Skeletal muscle cell (primary cell): ENCODE results near the gene CHAD.

Experiments
- DNase-seq: peaks from one replicate; pipeline ENCODE4 v3.0.0-alpha.2; 2010; ENCODE audit warnings: low read depth
- H3K4me3 ChIP-seq: 2 replicates; pipeline ENCODE4 v1.5.1; 2011; ENCODE audit warnings: low read depth, mild to moderate bottlenecking, control low read depth, low read length, moderate library complexity

CHAD gene

GRCh38 chr17:50462446-50462845 lies 6.2 kb downstream of the CHAD start:
- no peak overlapping the region for H3K4me3 ChIP-seq

GRCh38 chr17:50461550-50462132 lies 7.0 kb downstream of the CHAD start:
- DNase-seq = no peak
- H3K4me3 ChIP-seq = no peak overlapping the region

More at GRCh38 chr17:50462446-50462845, 6.2 kb downstream of the CHAD start:
- DNase-seq = no peak

- DNase-seq = no peak
- no peak overlapping the region for H3K4me3 ChIP-seq
Measured at GRCh38 chr17:50460831-50461526, 7.7 kb downstream of the CHAD start.

- H3K4me3 ChIP-seq = no peak overlapping the region
- no peak for DNase-seq
Measured at GRCh38 chr17:50459756-50460155, 8.9 kb downstream of the CHAD start.

- no peak for DNase-seq
- no peak overlapping the region for H3K4me3 ChIP-seq
Measured at GRCh38 chr17:50458701-50459676, 9.7 kb downstream of the CHAD start.

- H3K4me3 ChIP-seq = no peak overlapping the region
- no peak for DNase-seq
Measured at GRCh38 chr17:50458270-50458669, 10.4 kb downstream of the CHAD start.

- no peak for DNase-seq
- H3K4me3 ChIP-seq = no peak overlapping the region
Measured at GRCh38 chr17:50457621-50458020, 11.1 kb downstream of the CHAD start.

GRCh38 chr17:50453901-50454300 lies 14.8 kb downstream of the CHAD start:
- no peak overlapping the region for H3K4me3 ChIP-seq
- no peak for DNase-seq

- no peak for DNase-seq
- no peak overlapping the region for H3K4me3 ChIP-seq
Measured at GRCh38 chr17:50452630-50453300, 15.9 kb downstream of the CHAD start.

DNA sequence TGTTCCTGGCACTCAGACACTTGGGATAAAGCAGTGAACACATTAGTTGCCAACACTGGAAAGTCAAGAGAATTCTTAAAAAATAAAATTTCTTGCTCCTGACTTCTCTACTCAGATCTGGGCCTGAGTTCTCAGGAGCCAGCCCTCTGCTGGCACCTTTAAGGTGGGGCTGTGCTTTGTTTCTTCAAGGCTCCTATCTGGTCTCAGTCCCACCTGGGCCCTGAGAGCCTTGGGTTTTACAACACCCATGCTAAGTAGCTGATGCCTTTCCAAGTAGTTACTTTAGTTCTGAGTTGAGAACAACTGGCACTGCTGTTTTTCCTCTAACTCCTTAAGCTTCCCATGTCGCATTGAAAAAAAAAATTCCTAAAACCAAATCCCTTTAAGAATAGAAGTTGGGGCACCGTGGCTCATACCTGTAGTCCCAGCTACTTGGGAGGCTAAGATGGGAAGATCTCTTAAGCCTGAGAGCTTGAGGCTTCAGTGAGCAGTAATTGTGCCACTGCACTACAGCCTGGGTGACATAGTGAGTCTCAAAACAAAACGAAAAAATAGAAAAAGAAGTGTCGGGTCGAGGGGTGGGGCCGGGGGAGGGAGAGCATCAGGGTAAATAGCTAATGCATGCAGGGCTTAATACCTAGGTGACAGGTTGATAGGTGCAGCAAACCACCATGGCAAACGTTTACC lies 16.6 kb downstream of the CHAD start:
- H3K4me3 ChIP-seq = no peak overlapping the region
- DNase-seq = no peak

DNA sequence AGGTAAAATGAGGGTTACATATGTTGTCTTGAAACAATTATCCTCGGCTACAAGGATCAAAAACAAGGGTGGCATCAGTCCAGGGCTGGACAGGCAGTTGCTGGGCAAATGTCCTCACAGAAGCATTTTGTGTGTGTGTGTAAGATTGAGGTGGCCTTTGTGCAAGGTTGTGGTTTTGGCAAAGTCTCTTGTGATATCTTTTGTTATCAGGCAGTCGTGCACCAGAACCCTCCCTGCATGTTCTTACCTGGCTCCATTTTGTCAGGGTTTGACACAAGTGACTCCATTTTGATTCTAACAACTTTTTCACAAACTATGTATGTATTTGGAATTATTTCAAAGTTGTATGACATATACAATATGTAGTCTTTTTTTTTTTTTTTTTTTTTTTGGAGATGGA lies 20.0 kb downstream of the CHAD start:
- no peak for DNase-seq
- no peak overlapping the region for H3K4me3 ChIP-seq

DNA sequence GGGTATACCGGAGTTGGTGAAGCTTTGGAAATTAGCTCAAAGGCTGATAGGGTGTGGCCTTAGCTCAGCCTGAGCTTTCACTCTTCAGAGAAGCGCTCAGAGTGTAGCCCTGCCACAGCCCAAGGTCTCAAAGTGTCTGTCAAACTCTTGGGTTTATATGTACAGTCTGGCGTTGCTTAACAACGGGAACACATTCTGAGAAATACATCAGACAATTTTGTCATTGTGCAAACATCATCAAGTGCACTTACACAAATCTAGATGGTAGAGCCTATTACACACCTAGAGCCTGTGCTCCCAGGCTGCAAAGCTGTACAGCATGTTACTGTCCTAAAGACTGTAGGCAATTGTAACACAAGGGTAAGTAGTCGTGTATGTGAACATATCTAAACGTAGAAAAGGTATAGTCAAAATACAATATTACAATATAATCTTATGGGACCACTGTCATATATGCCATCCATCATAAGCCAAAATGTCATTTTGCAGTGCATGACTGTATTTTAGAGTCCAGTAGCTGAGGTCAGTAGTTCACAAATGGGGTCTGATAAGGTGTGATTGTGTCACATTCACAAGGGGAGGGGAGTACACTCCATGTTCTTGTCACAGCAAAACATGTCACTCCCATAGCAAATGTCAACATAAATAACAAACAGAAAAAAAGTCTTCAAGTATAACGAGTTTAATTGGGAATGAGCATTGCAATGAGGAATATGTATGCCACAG lies 20.6 kb downstream of the CHAD start:
- no peak overlapping the region for H3K4me3 ChIP-seq
- no peak for DNase-seq

- DNase-seq = no peak
Measured at GRCh38 chr17:50445730-50446325, 22.9 kb downstream of the CHAD start.

DNA sequence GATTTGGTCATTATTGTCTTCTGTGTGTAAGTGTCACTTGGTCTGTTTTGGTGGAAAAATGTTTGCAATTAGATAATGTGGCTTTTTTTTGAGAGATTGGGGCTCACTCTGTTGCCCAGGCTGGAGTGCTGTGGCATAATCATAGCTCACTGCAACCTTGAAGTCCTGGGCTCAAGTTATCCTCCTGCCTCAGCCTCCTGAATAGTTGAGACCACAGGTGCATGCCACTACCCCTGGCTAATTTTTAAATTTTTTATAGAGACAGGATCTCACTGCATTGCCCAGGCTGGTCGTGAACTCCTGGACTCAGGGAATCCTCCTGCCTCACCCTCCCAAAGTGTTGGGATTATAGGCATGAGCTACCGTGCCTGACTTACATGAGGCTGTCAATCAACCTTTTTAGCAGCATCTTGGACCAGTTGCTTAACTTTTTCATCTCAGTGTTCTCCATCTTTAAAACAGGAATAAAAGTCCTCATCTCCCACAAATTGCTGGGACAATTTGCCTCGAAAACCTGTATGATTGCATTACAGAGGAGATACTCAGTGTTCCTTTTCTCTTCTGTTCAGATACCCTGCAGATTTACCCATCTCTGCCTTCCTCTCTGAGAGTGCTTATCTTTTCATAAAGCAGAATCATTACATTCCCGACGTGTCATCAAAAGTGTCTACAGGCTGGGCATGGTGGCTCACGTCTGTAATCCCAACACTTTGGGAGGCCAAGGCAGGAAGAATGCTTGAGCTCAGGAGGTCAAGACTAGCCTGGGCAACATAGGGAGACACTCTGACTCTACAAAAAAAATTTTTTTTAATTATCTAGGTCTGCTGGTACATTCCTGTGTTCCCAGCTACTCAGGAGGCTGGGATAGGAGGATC lies 23.6 kb downstream of the CHAD start:
- H3K4me3 ChIP-seq = no peak overlapping the region
- DNase-seq = no peak

More at GRCh38 chr17:50445730-50446325, 22.9 kb downstream of the CHAD start:
- no peak overlapping the region for H3K4me3 ChIP-seq

- no peak for DNase-seq
Measured at GRCh38 chr17:50443505-50443974, 25.1 kb downstream of the CHAD start.

GRCh38 chr17:50440838-50441829 lies 27.5 kb downstream of the CHAD start:
- no peak for DNase-seq
- H3K4me3 ChIP-seq = no peak overlapping the region

More at GRCh38 chr17:50443505-50443974, 25.1 kb downstream of the CHAD start:
- H3K4me3 ChIP-seq = no peak overlapping the region
